ENCODE data around the gene TRIM8. TPM values are rescaled to one million over a fixed set of nuclear protein-coding genes. Genes with fewer than 3 reads are reported as not detected.

TRIM8 gene
- total RNA-seq, 1 donor from 2014 or later: 81.6 TPM

DNA sequence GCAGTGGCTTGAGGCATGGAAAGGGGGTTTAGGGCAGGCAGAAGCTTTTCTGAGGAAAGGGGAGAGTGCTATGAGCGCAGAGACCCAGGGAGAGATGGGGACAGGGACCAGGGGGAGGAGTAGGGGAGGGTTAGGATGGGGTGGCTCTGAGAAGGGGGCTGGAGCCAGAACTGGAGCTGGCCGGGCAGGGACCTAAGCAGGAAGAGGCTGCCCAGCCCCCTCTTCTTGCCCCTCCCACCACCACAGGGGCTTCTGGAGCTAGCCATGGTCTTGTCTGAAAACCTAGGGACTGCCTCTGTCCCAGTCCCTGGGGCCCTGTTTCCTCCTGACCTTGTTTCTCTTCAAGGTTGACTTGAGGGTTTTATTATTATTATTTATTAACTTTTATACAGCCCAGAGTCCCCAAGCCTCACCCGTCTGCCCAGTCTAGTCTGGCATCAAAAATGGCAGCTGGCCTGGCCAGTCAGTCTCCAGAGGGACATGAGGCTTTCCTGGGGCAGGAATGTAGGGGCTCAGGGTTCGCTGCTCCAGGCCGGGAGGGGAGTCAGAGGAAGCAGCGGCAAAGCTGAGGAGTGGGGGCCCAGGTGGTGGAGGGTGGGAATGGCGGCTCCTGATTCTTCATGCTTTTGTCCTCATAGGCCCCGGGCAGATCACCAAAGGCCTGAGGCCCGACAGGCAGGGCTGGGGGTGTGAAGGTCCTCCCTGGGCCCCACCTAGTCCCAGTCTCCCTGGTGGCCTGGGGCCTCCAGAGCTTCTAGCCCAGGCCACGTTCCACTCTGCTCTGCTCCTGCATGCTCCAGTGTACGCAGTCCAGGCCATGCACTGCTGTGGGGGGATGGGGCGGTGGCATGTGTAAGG is 5.7 kb downstream of the TRIM8 start:
- TF ChIP-seq, protein P1, sequence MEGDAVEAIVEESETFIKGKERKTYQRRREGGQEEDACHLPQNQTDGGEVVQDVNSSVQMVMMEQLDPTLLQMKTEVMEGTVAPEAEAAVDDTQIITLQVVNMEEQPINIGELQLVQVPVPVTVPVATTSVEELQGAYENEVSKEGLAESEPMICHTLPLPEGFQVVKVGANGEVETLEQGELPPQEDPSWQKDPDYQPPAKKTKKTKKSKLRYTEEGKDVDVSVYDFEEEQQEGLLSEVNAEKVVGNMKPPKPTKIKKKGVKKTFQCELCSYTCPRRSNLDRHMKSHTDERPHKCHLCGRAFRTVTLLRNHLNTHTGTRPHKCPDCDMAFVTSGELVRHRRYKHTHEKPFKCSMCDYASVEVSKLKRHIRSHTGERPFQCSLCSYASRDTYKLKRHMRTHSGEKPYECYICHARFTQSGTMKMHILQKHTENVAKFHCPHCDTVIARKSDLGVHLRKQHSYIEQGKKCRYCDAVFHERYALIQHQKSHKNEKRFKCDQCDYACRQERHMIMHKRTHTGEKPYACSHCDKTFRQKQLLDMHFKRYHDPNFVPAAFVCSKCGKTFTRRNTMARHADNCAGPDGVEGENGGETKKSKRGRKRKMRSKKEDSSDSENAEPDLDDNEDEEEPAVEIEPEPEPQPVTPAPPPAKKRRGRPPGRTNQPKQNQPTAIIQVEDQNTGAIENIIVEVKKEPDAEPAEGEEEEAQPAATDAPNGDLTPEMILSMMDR (conservative IDR thresholded peaks at IDR 0.05): no peak
- Mint-ChIP-seq H3K9me3 (no peaks in the 10 kb centered on the region), H3K4me3 (no peak overlapping the region), H3K27me3 (no peaks in the 10 kb centered on the region), H3K27ac (no peak overlapping the region), H3K36me3 (peaks cover 8% of the 10 kb centered on the region), H3K4me1 (ENCODE audit: unreplicated experiment) (peaks cover 21% of the 10 kb centered on the region)
- no peak for DNase-seq (ENCODE audit: extremely low spot score, unreplicated experiment)

DNA sequence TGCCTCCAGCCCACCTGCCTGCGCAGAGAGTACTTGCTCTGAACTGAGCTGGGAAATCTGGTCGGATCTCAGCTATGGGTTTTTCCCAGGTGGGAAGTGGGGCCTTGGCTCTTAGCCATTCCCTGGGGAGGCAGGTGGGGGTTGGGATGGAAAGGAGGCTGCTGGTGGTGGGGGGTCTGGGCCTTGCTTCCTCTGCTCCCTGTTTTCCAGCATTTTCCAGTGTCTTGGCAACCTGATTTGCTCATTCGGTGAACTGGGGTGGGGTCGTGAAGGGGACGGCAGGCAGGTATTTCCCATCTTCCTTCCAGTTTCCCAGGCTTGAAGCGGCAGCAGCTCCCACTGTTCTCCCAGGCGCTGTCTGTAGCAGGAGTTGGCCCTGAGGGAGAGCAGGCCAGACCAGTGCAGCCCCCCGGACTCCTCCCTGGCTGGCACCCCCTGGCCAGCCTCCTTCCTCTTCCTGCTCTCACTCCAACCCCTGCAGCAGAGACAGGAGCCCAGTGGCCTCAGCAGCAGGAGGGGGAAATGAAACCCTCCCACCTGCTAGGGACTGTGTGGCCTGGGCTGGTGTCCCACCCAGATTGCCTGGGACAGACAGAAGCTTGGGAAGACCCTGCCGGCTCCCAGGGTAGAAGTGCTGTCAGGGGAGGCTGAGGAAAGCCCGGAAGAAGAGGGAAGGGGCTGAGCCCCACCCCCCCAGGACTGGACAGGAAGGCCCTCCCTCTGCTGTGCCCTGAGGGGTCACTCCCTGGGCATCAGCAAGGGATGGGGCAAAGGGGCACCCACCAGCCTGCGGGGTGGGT is 6.6 kb downstream of the TRIM8 start:
- DNase-seq (ENCODE audit: extremely low spot score, unreplicated experiment): no peak
- H3K4me1 Mint-ChIP-seq (ENCODE audit: unreplicated experiment): peaks cover 21% of the 10 kb centered on the region
- TF ChIP-seq, protein P1 (conservative IDR thresholded peaks at IDR 0.05): no peak
- no peak overlapping the region for H3K4me3 Mint-ChIP-seq
- H3K27ac Mint-ChIP-seq: no peak overlapping the region
- no peaks in the 10 kb centered on the region for H3K27me3 Mint-ChIP-seq
- H3K36me3 Mint-ChIP-seq: peaks cover 13% of the 10 kb centered on the region
- no peaks in the 10 kb centered on the region for H3K9me3 Mint-ChIP-seq

DNA sequence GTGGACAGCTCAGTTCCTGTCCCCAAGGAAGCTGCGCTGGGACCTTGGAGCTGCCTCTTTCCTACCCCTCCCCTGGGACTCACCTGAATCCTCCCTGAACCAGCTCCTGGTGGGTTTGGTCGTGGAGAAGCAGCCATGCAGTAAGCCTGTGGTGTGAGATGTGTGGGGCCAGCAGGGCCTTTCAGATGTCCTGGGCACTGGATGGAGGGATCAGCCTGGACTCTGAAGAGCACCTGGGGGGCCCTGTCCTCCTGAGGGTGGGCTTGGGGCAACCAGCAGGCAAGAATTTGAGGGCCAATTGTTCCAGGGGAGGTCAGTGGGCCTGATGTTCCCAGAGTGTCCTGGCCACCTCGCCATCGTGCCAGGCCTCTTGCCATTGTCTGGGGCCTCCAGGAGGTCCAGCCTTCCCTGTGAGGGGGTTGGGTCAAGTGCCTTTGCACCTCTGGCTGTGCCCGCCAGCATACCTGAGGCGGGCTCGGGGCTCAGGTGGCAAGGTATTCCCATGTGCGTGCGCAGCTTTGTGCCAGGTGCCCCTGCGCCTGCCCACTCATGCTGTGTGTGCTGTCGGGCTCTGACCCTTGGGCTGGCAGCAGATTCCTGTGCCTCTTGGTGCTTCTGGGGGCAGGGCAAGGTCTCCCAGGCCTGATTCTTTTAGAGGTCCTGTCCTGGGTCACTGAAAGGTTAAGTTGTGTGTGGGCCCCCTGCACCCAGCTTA is 7.3 kb downstream of the TRIM8 start:
- TF ChIP-seq, protein P1 (conservative IDR thresholded peaks at IDR 0.05): no peak
- Mint-ChIP-seq H3K4me1 (ENCODE audit: unreplicated experiment) (peaks cover 15% of the 10 kb centered on the region), H3K27ac (no peak overlapping the region), H3K36me3 (peaks cover 13% of the 10 kb centered on the region), H3K9me3 (no peaks in the 10 kb centered on the region), H3K27me3 (no peaks in the 10 kb centered on the region), H3K4me3 (no peak overlapping the region)
- DNase-seq (ENCODE audit: extremely low spot score, unreplicated experiment): no peak

DNA sequence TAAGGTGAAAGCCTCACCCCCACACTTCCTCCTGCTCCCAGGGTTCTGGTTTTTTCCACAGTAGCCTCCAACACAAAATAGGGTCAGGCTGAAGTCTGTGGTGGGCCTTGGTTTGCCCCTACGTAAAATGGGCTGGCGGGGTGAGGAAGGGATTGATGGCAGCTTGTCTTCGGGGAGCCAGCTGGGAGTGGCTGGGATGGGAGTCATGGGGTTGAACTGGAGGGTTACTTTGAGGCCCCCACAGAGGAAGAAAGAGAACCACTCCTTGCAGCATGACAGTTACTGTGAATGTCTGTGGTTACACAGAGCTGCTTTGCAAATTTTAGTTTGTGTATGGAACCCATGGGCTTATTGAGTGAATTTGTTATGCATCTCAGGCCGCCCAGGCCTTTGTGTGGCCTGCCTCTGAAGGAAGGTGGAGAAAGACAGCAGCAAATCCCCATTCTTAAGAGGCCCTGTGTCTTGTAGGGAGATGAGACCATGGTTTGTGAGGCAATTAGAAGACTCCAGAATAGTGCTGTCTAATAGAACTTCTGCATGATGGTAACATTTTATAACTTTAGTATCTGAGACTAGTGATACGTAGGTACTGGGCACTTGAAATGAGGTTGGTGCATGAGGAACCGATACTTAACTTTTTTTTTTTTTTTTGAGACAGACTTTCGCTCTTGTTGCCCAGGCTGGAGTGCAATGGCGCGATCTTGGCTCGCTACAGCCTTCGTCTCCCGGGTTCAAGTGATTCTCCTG is 8.1 kb downstream of the TRIM8 start:
- Mint-ChIP-seq H3K36me3 (peaks cover 15% of the 10 kb centered on the region), H3K9me3 (no peaks in the 10 kb centered on the region), H3K27ac (no peak overlapping the region), H3K4me3 (no peak overlapping the region), H3K4me1 (ENCODE audit: unreplicated experiment) (peaks cover 11% of the 10 kb centered on the region), H3K27me3 (no peaks in the 10 kb centered on the region)
- TF ChIP-seq, protein P1 (conservative IDR thresholded peaks at IDR 0.05): no peak
- no peak for DNase-seq (ENCODE audit: extremely low spot score, unreplicated experiment)

DNA sequence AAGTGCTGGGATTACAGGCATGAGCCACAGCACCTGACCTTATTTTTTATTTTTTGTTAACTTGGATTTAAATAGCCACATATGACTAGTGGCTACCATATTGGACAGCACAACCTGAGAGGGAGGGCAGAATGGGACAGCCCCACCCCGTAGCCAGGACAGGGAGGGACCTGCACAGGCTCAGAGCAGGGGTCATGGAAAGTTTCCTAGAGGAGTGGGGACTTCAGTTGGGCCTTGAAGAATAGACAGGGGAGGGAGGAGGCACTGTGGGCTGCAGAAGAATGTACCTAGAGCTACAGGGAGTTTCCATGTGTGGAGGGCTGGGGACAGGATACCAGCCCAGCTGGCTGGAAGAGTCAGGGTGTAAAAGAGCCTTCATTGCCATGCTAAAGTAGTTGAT is 8.8 kb downstream of the TRIM8 start:
- no peaks in the 10 kb centered on the region for H3K27me3 Mint-ChIP-seq
- H3K36me3 Mint-ChIP-seq: peaks cover 19% of the 10 kb centered on the region
- TF ChIP-seq, protein P1 (conservative IDR thresholded peaks at IDR 0.05): no peak
- no peak overlapping the region for H3K27ac Mint-ChIP-seq
- no peak overlapping the region for H3K4me3 Mint-ChIP-seq
- H3K9me3 Mint-ChIP-seq: no peaks in the 10 kb centered on the region
- DNase-seq (ENCODE audit: extremely low spot score, unreplicated experiment): no peak
- H3K4me1 Mint-ChIP-seq (ENCODE audit: unreplicated experiment): peaks cover 11% of the 10 kb centered on the region

Data from type B pancreatic cell (in vitro differentiated cells).